Type B pancreatic cell (in vitro differentiated cells): ENCODE data around the gene PPFIA1. TPM values are rescaled to one million over a fixed set of nuclear protein-coding genes. Genes with fewer than 3 reads are reported as not detected.

Source experiments
- DNase-seq: peaks from one replicate; pipeline ENCODE4 v3.0.0; 2021; ENCODE audit warnings: mixed read lengths; ENCODE audit not compliant: unreplicated experiment; ENCODE audit errors: extremely low spot score
- H3K27ac Mint-ChIP-seq: 2 replicates; pipeline ENCODE4 v1.8.0; 2021; ENCODE audit warnings: mild to moderate bottlenecking, mixed read lengths
- H3K27me3 Mint-ChIP-seq: 2 replicates; pipeline ENCODE4 v1.8.0; 2021; ENCODE audit warnings: mixed read lengths
- H3K36me3 Mint-ChIP-seq: 2 replicates; pipeline ENCODE4 v1.8.0; 2021; ENCODE audit warnings: mixed read lengths
- H3K4me1 Mint-ChIP-seq: one replicate; pipeline ENCODE4 v1.8.0; 2021; ENCODE audit warnings: mixed read lengths; ENCODE audit not compliant: unreplicated experiment
- H3K4me3 Mint-ChIP-seq: 2 replicates; pipeline ENCODE4 v1.8.0; 2021; ENCODE audit warnings: mild to moderate bottlenecking, mixed read lengths
- H3K9me3 Mint-ChIP-seq: 2 replicates; pipeline ENCODE4 v1.8.0; 2021; ENCODE audit warnings: mixed read lengths
- total RNA-seq: library from RNA; stranded (reverse); gene quantifications from 2 replicates; pipeline ENCODE4 v1.2.1, GENCODE V29; 2021; ENCODE audit warnings: low replicate concordance
- TF ChIP-seq, protein P1 (sequence below): fragments of 200-600 bp; sonication (generic); conservative IDR thresholded peaks from 2 replicates; pipeline ENCODE4 v1.5.0; 2021; ENCODE audit warnings: antibody characterized with exemption, mild to moderate bottlenecking

Gene PPFIA1
- total RNA-seq, 1 donor from 2014 or later = 57.0 TPM

DNA sequence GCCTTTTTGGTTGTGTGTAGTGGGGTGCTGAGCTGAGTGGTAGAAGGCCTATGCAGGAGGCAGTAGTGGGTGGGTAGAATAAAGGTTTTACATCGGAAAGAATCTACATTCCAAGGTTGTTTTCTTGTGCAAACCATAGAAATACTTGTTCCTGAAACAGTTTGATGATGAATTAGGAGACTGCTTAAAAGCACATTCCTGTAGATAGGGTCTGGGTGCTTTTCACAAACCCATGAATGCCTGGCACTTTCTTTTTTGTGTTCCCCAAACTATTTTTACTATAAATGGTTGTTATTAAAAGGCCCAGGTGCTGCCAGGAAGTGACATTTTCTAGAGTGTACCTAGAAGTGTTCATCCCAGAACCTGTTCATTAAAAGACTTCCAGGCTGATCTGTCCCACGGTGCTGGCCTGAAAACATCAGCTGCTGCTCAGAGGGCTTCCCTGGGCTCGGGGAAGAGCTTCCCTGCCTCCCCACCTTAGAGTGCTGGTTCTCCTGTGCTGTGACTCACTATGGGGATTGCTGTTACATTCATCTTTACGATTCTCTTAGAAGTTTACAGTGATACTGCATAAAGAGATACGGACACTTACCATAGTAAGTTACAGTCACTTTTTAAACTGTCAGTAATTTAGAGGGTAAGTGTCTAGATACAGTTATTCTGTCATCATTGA lies 27.9 kb downstream of the PPFIA1 start:
- H3K4me3 Mint-ChIP-seq = no peak overlapping the region
- H3K9me3 Mint-ChIP-seq = no peaks in the 10 kb centered on the region
- peaks cover 19% of the 10 kb centered on the region for H3K4me1 Mint-ChIP-seq
- no peaks in the 10 kb centered on the region for H3K27me3 Mint-ChIP-seq
- TF ChIP-seq, protein P1, sequence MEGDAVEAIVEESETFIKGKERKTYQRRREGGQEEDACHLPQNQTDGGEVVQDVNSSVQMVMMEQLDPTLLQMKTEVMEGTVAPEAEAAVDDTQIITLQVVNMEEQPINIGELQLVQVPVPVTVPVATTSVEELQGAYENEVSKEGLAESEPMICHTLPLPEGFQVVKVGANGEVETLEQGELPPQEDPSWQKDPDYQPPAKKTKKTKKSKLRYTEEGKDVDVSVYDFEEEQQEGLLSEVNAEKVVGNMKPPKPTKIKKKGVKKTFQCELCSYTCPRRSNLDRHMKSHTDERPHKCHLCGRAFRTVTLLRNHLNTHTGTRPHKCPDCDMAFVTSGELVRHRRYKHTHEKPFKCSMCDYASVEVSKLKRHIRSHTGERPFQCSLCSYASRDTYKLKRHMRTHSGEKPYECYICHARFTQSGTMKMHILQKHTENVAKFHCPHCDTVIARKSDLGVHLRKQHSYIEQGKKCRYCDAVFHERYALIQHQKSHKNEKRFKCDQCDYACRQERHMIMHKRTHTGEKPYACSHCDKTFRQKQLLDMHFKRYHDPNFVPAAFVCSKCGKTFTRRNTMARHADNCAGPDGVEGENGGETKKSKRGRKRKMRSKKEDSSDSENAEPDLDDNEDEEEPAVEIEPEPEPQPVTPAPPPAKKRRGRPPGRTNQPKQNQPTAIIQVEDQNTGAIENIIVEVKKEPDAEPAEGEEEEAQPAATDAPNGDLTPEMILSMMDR = no peak
- H3K36me3 Mint-ChIP-seq = peaks cover 18% of the 10 kb centered on the region
- no peak for DNase-seq
- H3K27ac Mint-ChIP-seq = no peak overlapping the region

DNA sequence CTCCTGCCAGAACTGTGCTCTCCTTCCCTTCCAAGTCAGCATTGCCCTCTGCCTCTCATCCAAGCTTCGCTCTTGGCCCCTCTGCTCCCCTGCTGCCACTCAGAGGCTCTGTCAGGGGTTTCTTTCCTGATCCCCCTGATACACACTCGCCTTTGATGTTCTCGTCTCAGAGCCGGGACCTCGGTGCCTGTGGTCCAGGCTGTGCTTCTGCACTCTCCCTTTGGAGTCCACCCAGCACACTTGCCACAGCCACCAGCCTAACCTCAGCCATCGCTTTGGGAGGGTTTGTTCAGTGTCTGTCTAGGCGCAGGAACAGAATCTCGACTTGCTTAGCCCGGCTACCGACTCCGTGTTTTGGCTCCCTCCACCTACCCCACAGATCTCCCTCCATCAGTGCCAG lies 29.1 kb downstream of the PPFIA1 start:
- H3K4me1 Mint-ChIP-seq = peaks cover 19% of the 10 kb centered on the region
- no peak overlapping the region for H3K27ac Mint-ChIP-seq
- no peaks in the 10 kb centered on the region for H3K9me3 Mint-ChIP-seq
- H3K4me3 Mint-ChIP-seq = no peak overlapping the region
- no peak for DNase-seq
- H3K27me3 Mint-ChIP-seq = no peaks in the 10 kb centered on the region
- peaks cover 8% of the 10 kb centered on the region for H3K36me3 Mint-ChIP-seq
- TF ChIP-seq, protein P1 = no peak

DNA sequence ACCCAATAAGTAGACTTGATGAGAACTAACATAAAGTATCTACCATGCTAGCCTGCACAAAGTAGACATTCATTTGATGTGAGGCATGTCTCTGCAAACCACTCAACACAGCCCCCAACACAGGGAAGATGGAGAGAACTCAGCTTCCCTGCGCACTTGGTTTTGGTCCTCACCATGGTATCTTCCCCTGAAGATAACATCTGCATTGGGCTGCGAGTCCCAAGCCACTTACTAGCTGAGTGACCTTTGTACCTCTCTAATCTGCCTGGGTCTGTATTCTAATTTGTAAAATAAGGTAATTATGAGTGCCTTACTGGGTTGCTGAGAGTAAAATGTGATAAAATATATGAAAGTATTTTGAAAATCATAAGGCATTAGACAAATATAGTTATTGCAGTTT lies 30.7 kb downstream of the PPFIA1 start:
- H3K27me3 Mint-ChIP-seq = no peaks in the 10 kb centered on the region
- H3K4me1 Mint-ChIP-seq = peaks cover 19% of the 10 kb centered on the region
- H3K4me3 Mint-ChIP-seq = no peak overlapping the region
- peaks cover 8% of the 10 kb centered on the region for H3K36me3 Mint-ChIP-seq
- H3K27ac Mint-ChIP-seq = no peak overlapping the region
- no peaks in the 10 kb centered on the region for H3K9me3 Mint-ChIP-seq
- no peak for DNase-seq
- TF ChIP-seq, protein P1 = no peak

DNA sequence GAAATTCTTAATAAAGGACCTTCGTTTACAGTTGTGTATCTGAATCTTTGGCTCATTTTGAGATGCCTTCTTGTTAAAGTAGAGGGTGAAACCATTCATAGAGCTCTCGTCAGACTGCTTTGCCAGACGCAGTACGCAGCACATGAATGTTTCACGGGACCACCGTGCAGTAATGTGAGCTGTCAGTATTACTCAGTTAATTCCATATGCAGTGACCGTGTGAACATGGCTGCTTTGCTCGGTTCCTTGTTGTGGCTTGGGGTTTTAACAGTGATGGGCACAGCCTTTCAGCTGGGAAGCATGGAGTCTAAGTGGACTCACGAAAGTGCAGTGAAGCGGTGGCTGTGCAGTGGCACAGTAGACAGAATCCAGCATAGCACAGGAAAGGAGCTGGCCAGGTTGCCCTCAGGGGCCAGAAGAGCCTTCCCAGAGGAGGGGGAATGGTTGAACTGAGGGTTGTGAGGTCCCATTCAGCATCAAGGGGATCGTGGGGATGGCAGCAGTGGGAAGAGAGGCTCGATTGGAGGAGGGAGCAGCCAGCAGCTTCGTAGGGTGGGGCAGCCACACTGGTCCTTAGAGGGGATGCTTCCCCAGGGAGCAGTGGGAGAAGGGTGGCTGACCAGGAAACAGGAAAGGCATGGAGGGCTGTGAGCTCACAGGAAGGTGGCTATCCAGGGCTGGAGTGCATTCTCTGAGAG lies 31.4 kb downstream of the PPFIA1 start:
- H3K27me3 Mint-ChIP-seq = no peaks in the 10 kb centered on the region
- H3K9me3 Mint-ChIP-seq = no peaks in the 10 kb centered on the region
- DNase-seq = no peak
- TF ChIP-seq, protein P1 = no peak
- H3K36me3 Mint-ChIP-seq = peaks cover 8% of the 10 kb centered on the region
- no peak overlapping the region for H3K4me3 Mint-ChIP-seq
- no peak overlapping the region for H3K27ac Mint-ChIP-seq
- H3K4me1 Mint-ChIP-seq = peaks cover 24% of the 10 kb centered on the region

DNA sequence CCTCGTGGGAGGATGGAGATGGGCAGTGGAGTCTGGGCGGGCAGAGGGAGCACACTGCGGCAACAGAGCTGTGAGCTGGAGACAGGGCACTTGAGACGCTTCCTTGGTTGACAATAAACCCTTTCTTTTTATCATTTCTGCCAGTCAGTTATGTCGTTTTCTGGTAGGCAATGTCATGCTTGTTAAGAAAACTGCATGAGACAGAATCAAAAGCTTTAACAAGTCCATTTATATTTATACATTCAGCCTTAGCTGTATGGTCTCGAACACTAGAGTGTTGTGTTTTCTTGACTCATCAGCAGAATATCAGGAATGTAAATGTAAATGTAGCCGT lies 31.9 kb downstream of the PPFIA1 start:
- Mint-ChIP-seq H3K4me3 (no peak overlapping the region), H3K27ac (no peak overlapping the region), H3K36me3 (peaks cover 6% of the 10 kb centered on the region), H3K27me3 (no peaks in the 10 kb centered on the region), H3K4me1 (peaks cover 29% of the 10 kb centered on the region), H3K9me3 (no peaks in the 10 kb centered on the region)
- DNase-seq = no peak
- TF ChIP-seq, protein P1 = no peak
